ENCODE results near the gene RICTOR.
"Not testable (repeated sequence)": the region's sequence is repeated elsewhere in the genome, so short reads cannot be mapped to it uniquely, and the experiment has no call there.

RICTOR gene

GRCh38 chr5:39009280-39009679 is 64.9 kb downstream of the RICTOR start:
- no peak for DNase-seq

GRCh38 chr5:39006650-39007049 is 67.5 kb downstream of the RICTOR start:
- no peak for DNase-seq

DNA sequence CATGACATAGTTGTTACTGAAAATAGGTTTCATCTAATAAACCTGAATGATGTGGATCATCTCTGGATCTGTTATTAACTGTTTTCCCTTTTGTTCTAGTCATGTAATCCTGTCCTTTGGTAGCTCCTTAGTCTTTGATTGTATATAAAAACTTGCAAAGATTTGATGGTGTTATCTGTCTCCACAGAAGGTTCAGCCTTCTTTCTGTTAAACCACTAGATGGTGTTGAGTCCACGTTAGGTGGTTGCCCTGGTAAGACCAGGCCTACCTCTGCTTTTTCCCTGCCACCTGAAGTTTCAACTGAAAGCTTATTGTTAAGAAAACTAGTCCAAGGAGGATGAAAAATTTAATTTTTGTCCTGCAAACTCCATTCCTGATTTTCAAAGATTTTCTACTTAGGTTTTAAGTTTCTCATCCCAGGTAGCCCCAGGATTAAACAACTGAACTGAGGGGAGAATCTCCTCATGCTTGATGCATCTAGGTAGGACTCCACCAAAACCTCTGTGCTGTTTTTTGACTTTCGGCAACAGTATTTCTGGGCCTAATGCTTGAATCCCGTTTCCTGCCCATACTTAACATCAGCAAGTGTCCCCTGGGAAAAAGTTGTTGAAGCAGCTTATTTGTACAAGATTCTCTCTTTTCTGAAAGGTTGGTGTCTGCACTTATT is 68.5 kb downstream of the RICTOR start:
- DNase-seq = no peak

DNA sequence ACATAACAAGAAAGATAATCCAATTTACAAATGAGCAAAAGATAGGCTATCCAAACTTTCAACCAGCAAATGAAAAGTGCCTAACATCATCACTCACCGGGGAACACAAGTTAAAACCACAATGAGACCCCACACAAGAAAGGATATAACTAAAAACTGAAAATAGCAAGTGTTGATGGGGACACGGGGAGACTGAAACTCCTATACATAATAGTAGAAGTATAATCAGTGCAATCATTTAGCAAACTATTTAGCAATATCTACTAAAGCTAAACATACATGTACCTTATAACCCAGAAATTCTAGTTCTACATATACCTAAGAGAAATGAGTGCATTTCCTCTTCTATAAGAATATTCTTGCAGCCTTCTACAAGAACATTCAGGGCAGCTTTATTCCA is 72.5 kb downstream of the RICTOR start:
- DNase-seq = no peak

DNA sequence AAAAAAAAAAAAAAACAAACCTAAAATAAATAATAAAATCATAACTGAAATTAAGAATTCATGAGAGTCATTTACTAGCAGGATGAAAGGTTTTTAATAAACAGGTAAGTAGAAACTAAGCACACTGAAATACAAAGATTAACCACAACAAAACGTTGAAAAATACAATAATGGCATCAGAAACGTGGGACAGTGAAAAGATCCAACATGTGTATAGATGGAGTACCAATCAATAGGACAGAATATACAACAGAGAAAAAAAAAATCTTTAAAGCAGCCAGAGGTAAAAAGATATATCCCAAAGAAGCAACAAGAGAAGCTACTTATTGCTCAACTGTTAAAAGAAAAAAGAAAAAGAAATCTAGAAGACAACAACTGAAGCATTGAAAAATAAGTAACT is 75.2 kb downstream of the RICTOR start:
- DNase-seq = no peak

GRCh38 chr5:38997591-38997990 is 76.6 kb downstream of the RICTOR start:
- no peak for DNase-seq

GRCh38 chr5:38996123-38996522 is 78.1 kb downstream of the RICTOR start:
- no peak for DNase-seq

GRCh38 chr5:38994324-38994927 is 79.8 kb downstream of the RICTOR start:
- peak; percentile 20 for DNase-seq

DNA sequence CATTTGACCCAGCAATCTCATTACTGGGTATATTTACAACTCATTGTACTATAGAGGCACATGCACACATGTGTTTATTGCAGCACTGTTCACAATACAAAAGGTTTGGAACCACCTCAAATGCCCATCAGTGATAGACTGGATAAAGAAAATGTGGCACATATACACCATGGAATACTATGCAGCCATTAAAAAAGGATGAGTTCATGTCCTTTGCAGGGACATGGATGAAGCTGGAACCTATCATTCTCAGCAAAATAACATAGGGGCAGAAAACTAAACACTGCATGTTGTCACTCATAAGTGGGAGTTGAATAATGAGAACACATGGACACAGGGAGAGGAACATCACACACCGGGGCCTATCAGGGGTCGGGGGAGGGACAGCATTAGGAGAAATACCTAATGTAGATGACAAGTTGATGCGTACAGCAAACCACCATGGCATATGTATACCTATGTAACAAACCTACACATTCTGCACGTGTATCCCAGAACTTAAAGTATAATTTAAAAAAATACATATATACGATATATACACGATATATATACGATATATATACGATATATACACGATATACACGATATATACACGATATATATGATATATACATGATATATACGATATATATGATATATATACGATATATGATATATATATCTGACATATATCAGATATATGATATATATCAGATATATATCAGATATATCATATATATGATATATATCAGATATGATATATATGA is 84.1 kb downstream of the RICTOR start:
- not testable (repeated sequence) for DNase-seq

GRCh38 chr5:38985909-38986452 is 88.2 kb downstream of the RICTOR start:
- DNase-seq = no peak

- DNase-seq = no peak
These were observed 94.7 kb downstream of the RICTOR start for GRCh38 chr5:38979535-38979934.

- DNase-seq = no peak
These were observed 96.2 kb downstream of the RICTOR start for GRCh38 chr5:38978036-38978435.

DNA sequence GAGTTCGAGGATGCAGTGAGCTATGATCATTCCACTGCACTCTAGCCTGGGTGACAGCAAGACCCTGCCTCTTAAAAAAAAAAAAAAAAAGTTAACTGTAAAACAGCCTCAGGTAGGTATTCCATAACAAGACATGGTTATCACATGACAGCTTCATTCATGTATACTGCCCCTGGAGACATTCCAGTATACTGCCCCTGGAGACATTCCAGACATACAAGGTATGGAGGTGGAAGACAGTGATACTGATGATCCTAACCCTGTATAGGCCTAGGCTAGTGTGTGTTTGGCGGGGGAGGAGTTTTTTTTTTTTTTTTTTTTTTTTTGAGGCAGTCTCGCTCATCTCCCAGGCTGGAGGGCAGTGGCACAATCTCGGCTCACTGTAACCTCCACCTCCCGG is 105.5 kb downstream of the RICTOR start:
- DNase-seq = no peak

DNA sequence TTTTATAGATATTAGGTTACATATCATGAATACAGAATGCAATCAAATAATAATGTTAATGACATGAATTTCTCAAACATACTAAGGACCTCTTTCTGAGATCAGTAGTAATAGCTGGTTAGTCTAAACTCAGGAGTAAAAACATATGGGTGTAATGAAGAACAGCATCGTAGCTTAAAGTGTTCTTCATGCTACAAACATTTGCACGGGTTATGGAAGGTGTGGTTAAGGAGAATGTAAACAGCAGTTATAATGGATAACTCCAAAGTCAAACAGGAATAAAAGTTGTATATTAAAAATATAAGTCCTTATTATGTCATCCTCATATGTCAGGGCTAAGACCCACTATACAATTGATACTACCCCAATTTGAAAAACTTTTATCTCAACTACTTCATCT is 112.5 kb downstream of the RICTOR start:
- no peak for DNase-seq

DNA sequence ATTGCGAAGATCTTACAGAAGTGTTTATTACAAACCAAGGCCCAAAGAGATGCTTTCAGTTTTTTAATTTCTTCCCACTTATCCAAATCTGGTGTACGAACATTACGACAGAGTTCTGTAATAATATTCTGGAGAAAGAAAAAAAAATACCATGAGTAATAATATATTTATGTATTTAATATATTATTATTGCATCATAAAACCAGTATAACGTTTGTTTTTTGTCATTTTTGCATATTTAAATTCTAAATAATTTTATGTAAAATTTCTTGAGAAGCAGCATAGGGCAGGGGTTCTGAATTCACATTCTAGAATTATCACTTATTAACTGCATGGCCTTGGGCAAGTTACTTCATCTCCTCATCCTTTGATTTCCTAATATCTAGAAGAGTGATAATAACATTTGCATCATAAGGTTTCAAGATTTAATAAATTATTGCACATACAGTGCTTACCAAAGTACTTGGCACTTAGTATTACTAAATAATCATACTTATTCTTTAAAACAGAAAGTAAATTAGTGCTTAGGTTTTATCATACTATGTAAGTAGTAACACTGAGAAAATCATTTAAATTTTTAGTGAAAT is 120.7 kb downstream of the RICTOR start:
- DNase-seq = no peak

DNA sequence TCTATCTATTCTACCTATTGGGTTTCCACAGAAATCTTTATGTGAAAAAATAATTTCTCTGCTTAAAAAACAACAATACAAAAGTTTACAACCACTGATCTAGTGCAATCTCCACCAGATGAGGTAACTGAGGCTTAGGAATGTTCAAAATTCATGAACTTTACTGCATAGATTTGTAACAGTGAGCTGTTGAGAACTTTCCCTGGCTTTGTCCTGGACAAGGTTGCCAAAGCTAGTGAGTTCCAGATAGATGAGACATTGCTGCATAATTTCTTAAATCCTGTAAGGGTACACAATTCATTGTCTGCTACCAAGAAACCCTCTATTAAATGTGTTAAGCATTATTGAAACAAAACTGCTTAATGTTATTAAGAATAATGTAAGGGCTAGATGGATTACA is 125.7 kb downstream of the RICTOR start:
- no peak for DNase-seq

DNA sequence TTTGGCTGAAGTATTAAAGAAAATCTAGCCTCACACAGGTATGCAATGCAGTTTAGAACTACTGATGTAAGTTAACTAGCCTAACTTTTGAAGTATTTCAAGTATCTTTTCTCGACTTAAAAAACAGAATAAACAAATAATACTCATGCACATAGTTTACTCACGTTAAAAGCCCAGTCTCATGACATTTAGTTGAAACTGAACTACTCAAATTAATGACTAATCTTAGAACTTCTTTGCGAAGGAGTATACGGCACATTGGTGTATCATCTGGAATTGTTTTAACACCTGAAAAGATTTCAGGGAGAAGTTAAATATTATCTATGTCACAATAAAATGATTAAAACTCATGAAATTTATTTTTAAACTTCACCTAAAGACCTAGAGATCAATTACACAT is 129.9 kb downstream of the RICTOR start:
- DNase-seq = no peak

DNA sequence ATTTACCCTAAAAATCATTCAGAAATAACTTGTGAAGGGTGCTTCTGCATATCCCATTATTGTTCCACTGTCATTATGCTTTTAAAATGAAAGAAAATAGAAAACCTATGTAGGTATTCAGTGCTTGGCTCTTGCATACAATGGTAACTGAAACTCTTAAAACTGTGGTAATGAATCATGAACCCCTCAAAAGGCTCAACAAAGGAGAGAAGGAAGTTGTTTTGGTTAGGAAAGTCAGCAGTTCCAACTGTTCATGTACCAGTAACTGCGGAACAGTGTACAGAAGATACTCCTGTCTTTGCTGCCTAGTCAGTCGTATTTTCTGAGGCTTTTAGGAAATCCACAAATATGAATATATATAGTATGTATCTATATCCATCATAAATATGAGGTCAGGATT is 132.3 kb downstream of the RICTOR start:
- DNase-seq = no peak

DNA sequence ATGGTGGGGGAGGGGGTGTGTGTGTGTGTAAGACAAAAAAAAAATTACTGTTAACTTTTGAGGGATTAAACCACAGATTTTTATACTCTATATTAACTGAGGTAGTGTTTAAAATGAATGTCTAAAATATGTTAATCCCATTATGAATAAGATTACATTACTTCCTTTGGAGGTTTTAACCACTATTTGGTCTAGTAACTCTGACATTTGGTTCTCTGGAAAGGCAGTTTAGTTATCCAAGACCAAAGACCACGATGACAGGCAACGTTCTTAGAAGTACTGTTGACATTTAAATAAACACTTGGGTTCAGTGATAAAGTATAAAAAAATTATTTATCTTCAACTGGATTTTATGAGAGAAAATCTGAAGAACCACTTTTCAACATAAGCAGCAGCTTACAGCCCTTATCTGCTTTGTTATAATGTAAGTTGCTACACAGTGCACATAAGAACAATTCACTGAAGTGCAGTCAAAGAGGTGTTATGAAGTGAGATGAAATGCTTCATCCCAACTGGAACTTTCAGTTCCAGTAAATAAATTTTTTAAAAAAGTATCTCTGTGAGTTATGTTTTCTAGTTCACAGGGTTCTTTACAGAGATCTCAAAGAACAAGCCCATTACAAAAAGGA is 133.9 kb downstream of the RICTOR start:
- no peak for DNase-seq

- DNase-seq = no peak
These were observed 135.2 kb downstream of the RICTOR start for GRCh38 chr5:38938973-38939372.

DNA sequence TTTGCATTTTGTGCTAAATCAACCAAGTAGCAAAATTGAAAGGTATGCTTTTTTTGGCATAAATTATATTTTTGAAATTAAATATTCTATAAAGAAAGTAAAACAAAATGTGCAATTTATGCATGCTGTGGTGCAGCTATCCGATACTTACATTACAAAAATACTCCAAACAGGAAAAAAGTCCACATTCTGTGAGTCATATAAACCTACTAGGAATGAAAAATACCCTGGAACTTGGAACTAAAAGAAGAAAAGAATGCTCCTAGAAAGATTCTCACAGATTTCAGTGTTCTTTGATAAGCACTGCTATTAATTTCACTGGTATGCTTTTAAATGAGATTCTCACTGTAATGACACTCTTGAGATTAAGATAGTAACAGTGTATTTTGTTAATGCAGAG is 135.8 kb downstream of the RICTOR start:
- no peak for DNase-seq

GRCh38 chr5:38936269-38936668 is 137.9 kb downstream of the RICTOR start:
- DNase-seq = no peak

DNA sequence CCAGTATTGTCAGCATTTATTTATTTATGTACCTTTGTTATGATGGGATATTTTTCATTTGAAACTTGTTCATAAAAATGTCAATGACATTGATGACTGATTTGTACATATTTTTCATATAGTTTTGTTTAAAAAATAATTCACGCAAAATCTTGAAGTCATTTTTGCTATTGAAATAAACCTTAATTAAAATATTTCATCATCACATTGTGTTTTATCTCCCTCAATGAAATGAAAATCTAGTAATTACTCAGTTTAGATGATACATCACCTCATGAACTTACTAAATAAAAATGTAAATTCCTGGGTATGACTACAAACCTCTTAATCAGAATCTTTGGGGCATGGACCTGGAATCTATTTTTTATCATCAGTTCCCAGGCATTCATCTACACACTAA is 138.8 kb downstream of the RICTOR start:
- no peak for DNase-seq

All from NCI-H2107 (cell line).